Posterior cingulate gyrus (tissue), 11 donors: ENCODE data around the gene DOCK4.
A peak's percentile ranks its signal among the peaks of the same experiment; 100 is the strongest.
"Not testable (repeated sequence)": the region's sequence is repeated elsewhere in the genome, so short reads cannot be mapped to it uniquely, and the experiment has no call there.

Source experiments
- DNase-seq, 10 donors: peaks; one replicate each; pipeline versions ENCODE4 v3.0.0 to v3.0.0-alpha.2; 2020 to 2021; ENCODE audit warnings: mixed read lengths in 3 of 10
- intact Hi-C: fragments of 100-400 bp; cut with DNase I; formaldehyde crosslinking; loops from one replicate; pipeline ENCODE4 v1.15.1; 2023

The DOCK4 gene

GRCh38 chr7:112138938-112139337, 67.3 kb downstream of the DOCK4 start:
- intact Hi-C loops: loop anchor here (10.0 kb wide), 1 partner anchor 134 kb away; no protein-coding TSS in a partner anchor

GRCh38 chr7:112138325-112138852, 67.8 kb downstream of the DOCK4 start:
- no peak for DNase-seq
- intact Hi-C loops: loop anchor here (10.0 kb wide), 1 partner anchor 134 kb away; no protein-coding TSS in a partner anchor

More at GRCh38 chr7:112138938-112139337, 67.3 kb downstream of the DOCK4 start:
- DNase-seq: no peak

- intact Hi-C loops: loop anchor here (10.0 kb wide), 1 partner anchor 133 kb away; no protein-coding TSS in a partner anchor
- DNase-seq: no peak
Measured at GRCh38 chr7:112137141-112138101, 68.8 kb downstream of the DOCK4 start.

GRCh38 chr7:112136271-112137008, 69.8 kb downstream of the DOCK4 start:
- intact Hi-C loops: loop anchor here (10.0 kb wide), 1 partner anchor 132 kb away; no protein-coding TSS in a partner anchor
- DNase-seq: no peak

- DNase-seq: no peak
- intact Hi-C loops: loop anchor here (10.0 kb wide), 1 partner anchor 131 kb away; no protein-coding TSS in a partner anchor
Measured at GRCh38 chr7:112135815-112136214, 70.4 kb downstream of the DOCK4 start.

GRCh38 chr7:112134039-112134438, 72.2 kb downstream of the DOCK4 start:
- DNase-seq: no peak
- intact Hi-C loops: loop anchor here (10.0 kb wide), 1 partner anchor 129 kb away; no protein-coding TSS in a partner anchor

GRCh38 chr7:112133328-112133727, 72.9 kb downstream of the DOCK4 start:
- no peak for DNase-seq
- intact Hi-C loops: loop anchor here (10.0 kb wide), 1 partner anchor 129 kb away; no protein-coding TSS in a partner anchor

GRCh38 chr7:112132051-112132694, 74.0 kb downstream of the DOCK4 start:
- intact Hi-C loops: loop anchor here (10.0 kb wide), 1 partner anchor 127 kb away; no protein-coding TSS in a partner anchor
- DNase-seq: no peak

GRCh38 chr7:112130729-112131410, 75.3 kb downstream of the DOCK4 start:
- intact Hi-C loops: loop anchor here (10.0 kb wide), 1 partner anchor 126 kb away; no protein-coding TSS in a partner anchor
- no peak for DNase-seq

GRCh38 chr7:112129655-112130323, 76.4 kb downstream of the DOCK4 start:
- intact Hi-C loops: loop anchor here (10.0 kb wide), 1 partner anchor 125 kb away; no protein-coding TSS in a partner anchor
- DNase-seq: peak in 1 of 10 donors; percentile 67

- DNase-seq, intact Hi-C loops: not testable (repeated sequence)
Measured at GRCh38 chr7:112128461-112129425, 77.5 kb downstream of the DOCK4 start.

- intact Hi-C loops, DNase-seq: not testable (repeated sequence)
Measured at GRCh38 chr7:112128041-112128440, 78.2 kb downstream of the DOCK4 start.

GRCh38 chr7:112125250-112125649, 80.9 kb downstream of the DOCK4 start:
- intact Hi-C loops: no loop called here
- no peak for DNase-seq

GRCh38 chr7:112124061-112124766, 82.0 kb downstream of the DOCK4 start:
- no peak for DNase-seq
- intact Hi-C loops: no loop called here

GRCh38 chr7:112122798-112123197, 83.4 kb downstream of the DOCK4 start:
- intact Hi-C loops: no loop called here

GRCh38 chr7:112122144-112122543, 84.1 kb downstream of the DOCK4 start:
- intact Hi-C loops: no loop called here

More at GRCh38 chr7:112122798-112123197, 83.4 kb downstream of the DOCK4 start:
- no peak for DNase-seq

GRCh38 chr7:112121318-112121717, 84.9 kb downstream of the DOCK4 start:
- intact Hi-C loops: no loop called here
- no peak for DNase-seq

More at GRCh38 chr7:112122144-112122543, 84.1 kb downstream of the DOCK4 start:
- no peak for DNase-seq
